ENCODE results near the gene RALGPS1. TPM values are rescaled to one million over a fixed set of nuclear protein-coding genes. Genes with fewer than 3 reads are reported as not detected.
A peak's percentile ranks its signal among the peaks of the same experiment; 100 is the strongest.

Gene RALGPS1
- total RNA-seq, 6 donors from 2014 or later, result 12.3 to 52.4 (median 17.1) TPM

GRCh38 chr9:127199001-127199791, 284.6 kb downstream of the RALGPS1 start:
- ATAC-seq (ENCODE audit: low FRiP score in 2 of 2), result peak; percentile 78 to 88
- no peak overlapping the region for H3K4me3 ChIP-seq
- no peaks in the 10 kb centered on the region for H3K36me3 ChIP-seq
- 43 to 51% methylated on average over 6 to 14 of the region's 15 CpGs for WGBS, 2 donors
- H3K4me1 ChIP-seq, result peaks cover 9 to 22% (median 18%) of the 10 kb centered on the region in 4 donors
- TF ChIP-seq, protein P1, sequence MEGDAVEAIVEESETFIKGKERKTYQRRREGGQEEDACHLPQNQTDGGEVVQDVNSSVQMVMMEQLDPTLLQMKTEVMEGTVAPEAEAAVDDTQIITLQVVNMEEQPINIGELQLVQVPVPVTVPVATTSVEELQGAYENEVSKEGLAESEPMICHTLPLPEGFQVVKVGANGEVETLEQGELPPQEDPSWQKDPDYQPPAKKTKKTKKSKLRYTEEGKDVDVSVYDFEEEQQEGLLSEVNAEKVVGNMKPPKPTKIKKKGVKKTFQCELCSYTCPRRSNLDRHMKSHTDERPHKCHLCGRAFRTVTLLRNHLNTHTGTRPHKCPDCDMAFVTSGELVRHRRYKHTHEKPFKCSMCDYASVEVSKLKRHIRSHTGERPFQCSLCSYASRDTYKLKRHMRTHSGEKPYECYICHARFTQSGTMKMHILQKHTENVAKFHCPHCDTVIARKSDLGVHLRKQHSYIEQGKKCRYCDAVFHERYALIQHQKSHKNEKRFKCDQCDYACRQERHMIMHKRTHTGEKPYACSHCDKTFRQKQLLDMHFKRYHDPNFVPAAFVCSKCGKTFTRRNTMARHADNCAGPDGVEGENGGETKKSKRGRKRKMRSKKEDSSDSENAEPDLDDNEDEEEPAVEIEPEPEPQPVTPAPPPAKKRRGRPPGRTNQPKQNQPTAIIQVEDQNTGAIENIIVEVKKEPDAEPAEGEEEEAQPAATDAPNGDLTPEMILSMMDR (IDR thresholded peaks at IDR 0.05), result peak; percentile 83 to 98 (median 94)
- TF ChIP-seq POLR2A (IDR thresholded peaks at IDR 0.05) (peak in 1 of 4 donors; percentile 34), POLR2AphosphoS5 (IDR thresholded peaks at IDR 0.05) (no peak)
- DNase-seq, result peak in 1 of 2 donors; percentile 72
- no peaks in the 10 kb centered on the region for H3K9me3 ChIP-seq
- H3K27me3 ChIP-seq, result no peaks in the 10 kb centered on the region
- H3K27ac ChIP-seq, result peak overlapping the region in 2 of 4 donors; percentile 32 to 34

GRCh38 chr9:127200106-127200862, 285.7 kb downstream of the RALGPS1 start:
- peaks cover 9 to 22% (median 18%) of the 10 kb centered on the region in 4 donors for H3K4me1 ChIP-seq
- TF ChIP-seq, protein P1 (IDR thresholded peaks at IDR 0.05), result no peak
- TF ChIP-seq POLR2AphosphoS5 (IDR thresholded peaks at IDR 0.05), result no peak
- no peak for TF ChIP-seq POLR2A (IDR thresholded peaks at IDR 0.05)
- no peak for TF ChIP-seq EP300 (IDR thresholded peaks at IDR 0.05)
- H3K27me3 ChIP-seq, result no peaks in the 10 kb centered on the region
- H3K4me3 ChIP-seq, result no peak overlapping the region
- DNase-seq, result no peak
- H3K36me3 ChIP-seq, result no peaks in the 10 kb centered on the region
- no peak overlapping the region for H3K27ac ChIP-seq
- no peak for ATAC-seq (ENCODE audit: low FRiP score in 2 of 2)
- WGBS, 2 donors, result 79 to 92% methylated on average over 7 to 10 of the region's 10 CpGs
- H3K9me3 ChIP-seq, result no peaks in the 10 kb centered on the region

DNA sequence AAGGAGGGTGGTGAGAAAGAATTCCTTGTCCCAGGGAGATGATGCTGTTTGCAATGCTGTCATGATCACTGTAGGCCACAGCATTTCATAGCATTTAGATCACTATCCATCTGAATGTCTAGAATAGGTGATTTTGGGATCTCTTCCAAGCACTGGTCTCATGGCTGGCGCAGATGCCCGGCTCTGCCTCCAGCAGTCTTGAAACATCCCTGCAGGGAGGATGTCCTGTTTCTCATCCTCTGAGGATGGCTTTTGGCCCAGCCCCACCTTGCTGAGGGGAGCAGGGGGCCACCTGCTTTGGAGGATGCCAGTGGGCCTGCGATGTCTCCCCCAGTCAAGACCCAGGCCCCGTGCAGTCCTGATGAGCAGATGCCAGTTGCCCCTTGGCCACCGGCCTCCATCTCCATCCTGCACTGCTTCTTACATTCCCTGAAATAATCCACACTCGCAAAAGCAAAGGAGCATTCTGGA, 286.5 kb downstream of the RALGPS1 start:
- H3K36me3 ChIP-seq, result no peaks in the 10 kb centered on the region
- ATAC-seq (ENCODE audit: low FRiP score in 2 of 2) (no peak), DNase-seq (no peak)
- H3K27ac ChIP-seq, result no peak overlapping the region
- H3K4me3 ChIP-seq, result no peak overlapping the region
- WGBS, 2 donors, result 94 to 97% methylated on average over 6 of the region's 6 CpGs
- H3K4me1 ChIP-seq, result peaks cover 9 to 22% (median 18%) of the 10 kb centered on the region in 4 donors
- H3K27me3 ChIP-seq, result no peaks in the 10 kb centered on the region
- H3K9me3 ChIP-seq, result no peaks in the 10 kb centered on the region
- TF ChIP-seq, protein P1 (IDR thresholded peaks at IDR 0.05), result no peak
- TF ChIP-seq POLR2A (IDR thresholded peaks at IDR 0.05), result no peak
- TF ChIP-seq EP300 (IDR thresholded peaks at IDR 0.05), result no peak
- no peak for TF ChIP-seq POLR2AphosphoS5 (IDR thresholded peaks at IDR 0.05)

GRCh38 chr9:127201731-127202130, 287.1 kb downstream of the RALGPS1 start:
- ATAC-seq (ENCODE audit: low FRiP score in 2 of 2) (no peak), DNase-seq (no peak)
- Histone ChIP-seq H3K9me3 (no peaks in the 10 kb centered on the region), H3K27me3 (no peaks in the 10 kb centered on the region), H3K36me3 (no peaks in the 10 kb centered on the region), H3K27ac (no peak overlapping the region), H3K4me1 (peaks cover 9 to 22% (median 18%) of the 10 kb centered on the region in 4 donors), H3K4me3 (no peak overlapping the region)
- 94 to 96% methylated on average over 4 to 11 of the region's 11 CpGs for WGBS, 2 donors
- TF ChIP-seq, protein P1 (IDR thresholded peaks at IDR 0.05), result no peak
- no peak for TF ChIP-seq POLR2AphosphoS5 (IDR thresholded peaks at IDR 0.05)
- no peak for TF ChIP-seq POLR2A (IDR thresholded peaks at IDR 0.05)
- no peak for TF ChIP-seq EP300 (IDR thresholded peaks at IDR 0.05)
